Tibial artery (tissue), 4 donors: ENCODE data around the gene PAPPA2.
"Not testable (repeated sequence)": the region's sequence is repeated elsewhere in the genome, so short reads cannot be mapped to it uniquely, and the experiment has no call there.

Experiments used
- DNase-seq, 2 donors: peaks; one replicate each; pipeline ENCODE4 v3.0.0-alpha.2; 2019
- H3K27ac ChIP-seq, 2 donors: fragments of 200-600 bp; sonication (generic) in 1 of 2; 1 replicate in 1 of 2; 2 replicates in 1 of 2; pipeline ENCODE4 v1.5.1; 2018 to 2019; ENCODE audit warnings: mild to moderate bottlenecking in 1 of 2
- H3K27me3 ChIP-seq, 2 donors: fragments of 200-600 bp; sonication (generic) in 1 of 2; one replicate each; pipeline versions ENCODE4 v1.5.1 to v1.6.0; 2016 to 2019
- H3K36me3 ChIP-seq, 3 donors: fragments of 200-600 bp; sonication (generic) in 2 of 3; one replicate each; pipeline ENCODE4 v1.5.1; 2016 to 2019; ENCODE audit warnings: mild to moderate bottlenecking in 2 of 3
- H3K4me1 ChIP-seq, 4 donors: fragments of 200-600 bp; sonication (generic) in 2 of 4; 1 replicate in 3 of 4; 2 replicates in 1 of 4; pipeline ENCODE4 v1.5.1; 2016 to 2019
- H3K4me3 ChIP-seq, 2 donors: fragments of 200-600 bp; sonication (generic) in 1 of 2; 1 replicate in 1 of 2; 2 replicates in 1 of 2; pipeline ENCODE4 v1.5.1; 2018 to 2019; ENCODE audit warnings: mild to moderate bottlenecking in 2 of 2
- H3K9me3 ChIP-seq, 3 donors: fragments of 200-600 bp; sonication (generic) in 1 of 3; one replicate each; pipeline ENCODE4 v1.5.1; 2016 to 2019
- CTCF ChIP-seq, 2 experiments: fragments of 200-600 bp in 1 of 2; fragments of 450-650 bp in 1 of 2; IDR thresholded peaks; one replicate each; pipeline ENCODE4 v1.5.1; 2017 to 2019; ENCODE audit warnings: antibody characterized with exemption in 2 of 2, mild to moderate bottlenecking in 1 of 2, moderate library complexity in 1 of 2
- intact Hi-C: fragments of 100-400 bp; cut with DNase I; formaldehyde crosslinking; loops from one replicate; pipeline ENCODE4 v1.15.0; 2023; ENCODE audit warnings: low total_unique reads

The PAPPA2 gene

GRCh38 chr1:176559878-176560277 lies 96.9 kb downstream of the PAPPA2 start:
- Histone ChIP-seq H3K27ac (no peak overlapping the region), H3K36me3 (no peaks in the 10 kb centered on the region), H3K4me3 (no peak overlapping the region), H3K27me3 (peaks cover 0 to 12% of the 10 kb centered on the region in 2 donors), H3K9me3 (no peaks in the 10 kb centered on the region), H3K4me1 (peaks cover 0 to 9% (median 4%) of the 10 kb centered on the region in 4 donors)
- DNase-seq, result peak; percentile 67 to 73
- intact Hi-C loops, result loop anchor here (5.0 to 10.0 kb wide), 2 partner anchors 282 to 315 kb away; no protein-coding TSS in a partner anchor
- TF ChIP-seq CTCF (IDR thresholded peaks at IDR 0.05), result peak; percentile 88 to 94

- Histone ChIP-seq H3K27me3 (peaks cover 0 to 5% of the 10 kb centered on the region in 2 donors), H3K27ac (no peak overlapping the region), H3K9me3 (no peaks in the 10 kb centered on the region), H3K4me1 (peaks cover 0 to 12% (median 4%) of the 10 kb centered on the region in 4 donors), H3K4me3 (no peak overlapping the region), H3K36me3 (no peaks in the 10 kb centered on the region)
- no peak for TF ChIP-seq CTCF (IDR thresholded peaks at IDR 0.05)
- DNase-seq, result no peak
- intact Hi-C loops, result loop anchor here (5.0 kb wide), 1 partner anchor 282 kb away; no protein-coding TSS in a partner anchor
These were observed 97.7 kb downstream of the PAPPA2 start for GRCh38 chr1:176560681-176561080.

- not testable (repeated sequence) for H3K27ac ChIP-seq, H3K4me3 ChIP-seq, H3K9me3 ChIP-seq, H3K27me3 ChIP-seq, DNase-seq, H3K36me3 ChIP-seq
- intact Hi-C loops, result loop anchor here (2.0 to 5.0 kb wide), 2 partner anchors 127 to 281 kb away; no protein-coding TSS in a partner anchor
- peaks cover 0 to 23% (median 12%) of the 10 kb centered on the region in 4 donors for H3K4me1 ChIP-seq
These were observed 98.8 kb downstream of the PAPPA2 start for GRCh38 chr1:176561761-176562160.

- H3K27ac ChIP-seq, result peak overlapping the region in 1 of 2 donors; percentile 29
- H3K27me3 ChIP-seq, result no peaks in the 10 kb centered on the region
- intact Hi-C loops, result no loop called here
- DNase-seq, result no peak
- H3K4me3 ChIP-seq, result no peak overlapping the region
- no peak for TF ChIP-seq CTCF (IDR thresholded peaks at IDR 0.05)
- H3K4me1 ChIP-seq, result peaks cover 0 to 23% (median 8%) of the 10 kb centered on the region in 4 donors
- H3K9me3 ChIP-seq, result no peaks in the 10 kb centered on the region
- no peaks in the 10 kb centered on the region for H3K36me3 ChIP-seq
These were observed 103.3 kb downstream of the PAPPA2 start for GRCh38 chr1:176566004-176566975.

GRCh38 chr1:176567190-176567794 lies 104.3 kb downstream of the PAPPA2 start:
- intact Hi-C loops, result no loop called here
- no peak overlapping the region for H3K4me3 ChIP-seq
- no peaks in the 10 kb centered on the region for H3K27me3 ChIP-seq
- peak overlapping the region in 1 of 2 donors; percentile 29 for H3K27ac ChIP-seq
- no peaks in the 10 kb centered on the region for H3K36me3 ChIP-seq
- no peaks in the 10 kb centered on the region for H3K9me3 ChIP-seq
- no peak for TF ChIP-seq CTCF (IDR thresholded peaks at IDR 0.05)
- H3K4me1 ChIP-seq, result peaks cover 0 to 23% (median 8%) of the 10 kb centered on the region in 4 donors
- DNase-seq, result no peak

GRCh38 chr1:176568185-176568584 lies 105.2 kb downstream of the PAPPA2 start:
- no peak overlapping the region for H3K27ac ChIP-seq
- peaks cover 0 to 23% (median 8%) of the 10 kb centered on the region in 4 donors for H3K4me1 ChIP-seq
- TF ChIP-seq CTCF (IDR thresholded peaks at IDR 0.05), result no peak
- no peak for DNase-seq
- no peaks in the 10 kb centered on the region for H3K36me3 ChIP-seq
- intact Hi-C loops, result no loop called here
- no peaks in the 10 kb centered on the region for H3K27me3 ChIP-seq
- H3K4me3 ChIP-seq, result no peak overlapping the region
- H3K9me3 ChIP-seq, result no peaks in the 10 kb centered on the region
